ENCODE measurements around the gene FUZ.

Gene FUZ

DNA sequence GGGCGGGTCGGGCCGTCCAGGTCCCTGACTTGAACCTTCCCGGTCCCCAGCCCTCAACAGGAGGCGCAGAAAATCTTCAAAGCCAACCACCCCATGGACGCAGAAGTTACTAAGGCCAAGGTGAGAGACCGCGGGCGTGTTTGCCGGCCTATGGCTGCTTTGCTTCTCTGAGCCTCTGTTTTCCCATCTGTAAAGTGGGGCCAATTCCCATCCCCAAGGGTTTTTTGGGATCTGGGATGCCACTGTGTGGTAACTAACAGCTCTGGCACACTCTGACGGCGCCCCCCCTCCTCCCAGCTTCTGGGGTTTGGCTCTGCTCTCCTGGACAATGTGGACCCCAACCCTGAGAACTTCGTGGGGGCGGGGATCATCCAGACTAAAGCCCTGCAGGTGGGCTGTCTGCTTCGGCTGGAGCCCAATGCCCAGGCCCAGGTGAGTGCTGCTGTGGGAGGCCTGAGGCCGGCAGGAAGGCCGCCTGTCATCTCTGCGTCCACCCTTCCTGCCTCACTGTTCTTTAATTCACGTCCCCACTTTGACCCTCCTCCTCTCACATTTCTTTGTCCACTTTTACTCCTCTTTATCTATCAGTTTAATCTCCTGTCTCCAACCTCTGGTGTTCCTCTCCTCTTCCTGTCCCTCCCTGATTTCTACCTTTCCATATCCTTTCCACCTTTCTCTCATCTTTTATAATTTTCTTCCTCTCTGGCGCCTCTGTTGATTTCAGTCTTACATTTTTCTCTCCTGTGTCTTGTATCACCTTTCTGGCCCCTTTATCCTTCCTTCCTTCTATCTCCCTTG lies 7.1 kb downstream of the FUZ start:
- no peak for DNase-seq (ENCODE audit: low spot score)

DNA sequence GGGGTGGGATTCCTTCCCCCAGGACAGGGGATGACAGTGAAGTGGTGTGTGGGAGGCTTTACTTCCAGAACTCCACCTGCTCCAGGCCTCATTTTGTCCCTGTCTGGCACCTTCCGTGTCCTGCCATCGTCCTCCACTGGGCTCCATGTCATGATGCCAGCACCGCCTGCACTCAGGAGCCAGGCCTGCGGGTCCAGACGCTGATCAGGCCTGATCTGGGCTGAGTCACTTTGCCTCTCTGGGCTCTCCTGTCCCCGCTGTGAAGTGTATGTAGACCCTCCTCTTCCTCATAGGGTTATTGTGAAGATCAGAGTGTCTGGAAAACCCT lies 9.6 kb downstream of the FUZ start:
- no peak for DNase-seq (ENCODE audit: low spot score)

DNA sequence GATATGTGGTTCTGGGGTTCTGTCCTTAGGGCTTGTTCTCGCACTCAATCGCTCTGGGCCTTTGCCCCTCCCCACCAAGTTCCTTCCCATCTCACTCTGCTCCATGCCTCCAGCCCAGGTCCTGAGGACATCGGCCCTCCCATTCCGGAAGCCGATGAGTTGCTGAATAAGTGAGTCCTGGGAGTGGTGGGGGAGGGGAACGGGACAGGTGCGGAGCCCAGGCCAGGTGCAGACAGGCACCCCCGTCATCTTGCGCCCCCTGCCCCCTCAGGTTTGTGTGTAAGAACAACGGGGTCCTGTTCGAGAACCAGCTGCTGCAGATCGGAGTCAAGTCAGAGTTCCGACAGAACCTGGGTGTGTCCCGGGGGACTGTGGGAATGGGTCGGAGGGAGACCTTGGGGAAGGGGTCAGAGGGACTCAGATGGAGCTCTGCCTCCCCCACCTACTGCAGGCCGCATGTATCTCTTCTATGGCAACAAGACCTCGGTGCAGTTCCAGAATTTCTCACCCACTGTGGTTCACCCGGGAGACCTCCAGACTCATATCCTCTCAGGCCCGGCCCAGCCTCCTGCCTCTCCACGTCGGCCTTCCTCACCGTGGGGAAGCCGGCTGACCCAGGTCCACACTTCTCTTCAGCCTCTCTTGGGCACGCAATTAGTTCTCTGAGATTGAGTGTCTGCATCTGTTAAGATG lies 10.1 kb downstream of the FUZ start:
- DNase-seq (ENCODE audit: low spot score) = no peak

DNA sequence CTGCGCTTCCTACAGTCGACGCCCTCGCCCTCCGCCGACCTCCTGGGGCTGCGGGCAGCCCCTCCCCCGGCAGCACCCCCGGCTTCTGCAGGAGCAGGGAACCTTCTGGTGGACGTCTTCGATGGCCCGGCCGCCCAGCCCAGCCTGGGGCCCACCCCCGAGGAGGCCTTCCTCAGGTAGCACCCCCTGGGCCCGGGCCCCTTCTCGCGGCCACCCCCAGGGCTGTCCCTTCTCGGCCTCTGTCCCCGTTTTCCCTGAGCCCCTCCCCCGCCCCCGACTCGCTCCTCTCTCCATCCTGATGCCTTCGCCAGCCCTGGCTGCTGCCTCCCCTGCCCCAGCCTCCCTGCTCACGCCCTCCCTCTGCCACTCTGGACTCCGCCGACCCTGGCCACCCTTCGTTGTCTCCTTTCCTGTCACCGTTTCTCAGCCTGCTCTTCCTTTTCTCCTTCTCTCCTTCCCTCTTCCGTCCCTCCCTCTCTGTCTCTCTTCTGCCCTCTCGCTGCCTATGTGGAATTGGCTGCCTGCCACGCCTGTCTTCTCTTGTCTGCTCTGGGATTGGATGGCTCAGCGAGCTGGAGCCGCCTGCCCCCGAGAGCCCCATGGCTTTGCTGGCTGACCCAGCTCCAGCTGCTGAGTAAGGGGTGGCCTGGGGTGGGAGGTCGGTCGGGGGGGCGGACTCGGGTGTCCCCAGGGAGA lies 11.0 kb downstream of the FUZ start:
- DNase-seq (ENCODE audit: low spot score) = no peak

DNA sequence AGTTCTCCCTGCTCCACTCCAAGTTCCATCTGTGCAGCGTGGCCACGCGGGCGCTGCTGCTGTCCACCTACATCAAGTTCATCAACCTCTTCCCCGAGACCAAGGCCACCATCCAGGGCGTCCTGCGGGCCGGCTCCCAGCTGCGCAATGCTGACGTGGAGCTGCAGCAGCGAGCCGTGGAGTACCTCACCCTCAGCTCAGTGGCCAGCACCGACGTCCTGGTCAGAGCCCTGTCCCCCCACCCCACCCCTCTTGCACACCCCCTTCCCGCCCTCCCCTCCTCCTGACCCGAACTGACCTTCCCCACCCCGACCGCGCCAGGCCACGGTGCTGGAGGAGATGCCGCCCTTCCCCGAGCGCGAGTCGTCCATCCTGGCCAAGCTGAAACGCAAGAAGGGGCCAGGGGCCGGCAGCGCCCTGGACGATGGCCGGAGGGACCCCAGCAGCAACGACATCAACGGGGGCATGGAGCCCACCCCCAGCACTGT lies 11.6 kb downstream of the FUZ start:
- DNase-seq (ENCODE audit: low spot score) = no peak

DNA sequence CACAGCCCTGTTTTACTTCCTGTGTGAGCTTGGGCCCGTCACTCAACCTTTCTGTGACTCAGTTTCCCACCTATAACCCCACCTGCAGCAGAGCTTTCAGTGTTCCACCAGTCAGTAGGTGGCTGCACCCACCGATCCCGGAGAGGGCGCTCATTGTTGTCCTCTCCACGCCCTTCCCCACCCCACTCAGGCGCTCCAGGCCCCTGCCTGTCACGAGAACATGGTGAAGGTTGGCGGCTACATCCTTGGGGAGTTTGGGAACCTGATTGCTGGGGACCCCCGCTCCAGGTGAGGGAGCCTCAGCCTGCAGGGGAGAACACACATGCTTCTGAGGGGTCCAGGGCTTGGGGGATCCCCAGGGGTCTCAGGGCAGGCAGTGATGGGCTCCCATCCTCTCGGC lies 12.3 kb downstream of the FUZ start:
- no peak for DNase-seq (ENCODE audit: low spot score)

DNA sequence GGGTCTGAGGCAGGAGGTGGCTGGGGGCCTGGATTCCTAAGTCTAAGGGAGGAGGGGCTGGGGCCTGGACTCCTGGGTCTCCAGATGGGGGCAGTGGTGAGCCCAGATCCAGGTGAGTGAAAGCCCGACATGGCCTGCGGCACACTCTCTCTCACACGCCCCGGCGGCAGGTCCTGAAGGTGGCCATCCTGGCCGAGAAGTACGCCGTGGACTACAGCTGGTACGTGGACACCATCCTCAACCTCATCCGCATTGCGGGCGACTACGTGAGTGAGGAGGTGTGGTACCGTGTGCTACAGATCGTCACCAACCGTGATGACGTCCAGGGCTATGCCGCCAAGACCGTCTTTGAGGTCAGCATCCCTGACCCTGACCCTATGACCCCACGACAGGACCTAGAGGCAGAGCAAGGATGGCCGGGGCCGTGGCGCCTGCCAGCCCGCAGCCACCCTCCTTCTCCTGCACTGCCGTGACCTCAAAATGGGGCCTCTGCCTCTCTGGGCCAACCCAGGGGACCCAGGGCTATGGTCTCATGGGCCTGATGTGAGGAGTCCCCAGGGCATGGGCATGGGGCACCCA lies 13.2 kb downstream of the FUZ start:
- DNase-seq (ENCODE audit: low spot score) = no peak

DNA sequence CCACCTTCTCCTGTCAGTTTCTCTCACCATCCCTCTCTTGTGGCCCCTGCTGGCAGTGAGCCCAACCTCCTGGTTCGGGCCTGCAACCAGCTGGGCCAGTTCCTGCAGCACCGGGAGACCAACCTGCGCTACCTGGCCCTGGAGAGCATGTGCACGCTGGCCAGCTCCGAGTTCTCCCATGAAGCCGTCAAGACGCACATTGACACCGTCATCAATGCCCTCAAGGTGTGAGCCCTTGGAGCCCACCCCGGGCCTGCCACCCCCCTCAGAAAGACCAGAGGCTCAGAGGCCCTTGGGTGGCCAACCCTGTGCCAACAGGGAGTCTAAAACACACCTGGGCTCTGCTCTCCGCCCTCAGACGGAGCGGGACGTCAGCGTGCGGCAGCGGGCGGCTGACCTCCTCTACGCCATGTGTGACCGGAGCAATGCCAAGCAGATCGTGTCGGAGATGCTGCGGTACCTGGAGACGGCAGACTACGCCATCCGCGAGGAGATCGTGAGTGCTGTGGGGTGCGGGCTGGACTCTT lies 13.8 kb downstream of the FUZ start:
- no peak for DNase-seq (ENCODE audit: low spot score)

DNA sequence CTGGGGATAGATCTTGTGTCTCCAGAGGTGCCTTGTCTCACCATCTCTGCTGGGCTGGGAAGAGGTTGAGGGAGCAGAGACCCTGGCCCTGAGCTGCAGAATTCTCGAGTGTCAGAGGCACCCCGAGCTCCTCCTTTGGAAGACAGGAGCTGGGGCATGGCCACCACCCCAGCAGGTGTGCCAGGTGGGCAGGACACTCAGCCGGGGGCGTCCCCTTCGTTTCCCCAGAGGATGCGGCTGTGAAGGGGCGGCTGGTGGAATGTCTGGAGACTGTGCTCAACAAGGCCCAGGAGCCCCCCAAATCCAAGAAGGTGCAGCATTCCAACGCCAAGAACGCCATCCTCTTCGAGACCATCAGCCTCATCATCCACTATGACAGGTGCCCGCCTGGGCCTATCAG lies 14.5 kb downstream of the FUZ start:
- no peak for DNase-seq (ENCODE audit: low spot score)

DNA sequence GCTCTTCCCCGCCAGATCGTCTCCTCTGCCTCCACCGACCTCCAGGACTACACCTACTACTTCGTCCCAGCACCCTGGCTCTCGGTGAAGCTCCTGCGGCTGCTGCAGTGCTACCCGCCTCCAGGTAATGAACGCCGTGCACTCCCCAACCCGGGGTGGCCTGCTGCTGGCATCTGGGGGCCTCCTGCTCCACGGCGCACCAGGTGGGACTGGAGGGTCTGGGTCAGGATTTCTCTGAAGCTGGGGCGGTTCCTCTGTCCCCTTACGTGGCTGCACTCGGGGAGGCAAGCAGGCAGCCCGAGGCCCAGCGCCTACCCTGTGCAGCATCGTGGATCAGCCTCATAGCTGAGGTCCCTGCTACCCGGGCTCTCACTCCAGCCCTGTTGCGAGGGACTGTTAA lies 17.5 kb downstream of the FUZ start:
- no peak for DNase-seq (ENCODE audit: low spot score)

DNA sequence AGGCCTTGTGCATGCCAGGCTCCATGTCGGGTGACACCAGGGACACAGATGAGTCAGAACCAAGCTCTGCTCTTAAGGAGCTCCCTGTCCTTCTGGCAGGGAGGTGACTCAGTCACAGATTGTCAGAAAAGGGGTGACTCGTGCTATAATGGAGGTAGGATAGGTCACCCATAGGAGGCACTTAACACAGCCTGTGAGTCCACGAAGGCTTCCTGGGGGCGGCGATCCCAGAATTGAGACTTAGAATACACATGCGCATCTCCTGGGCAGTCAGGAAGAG lies 19.6 kb downstream of the FUZ start:
- DNase-seq (ENCODE audit: low spot score) = peak; percentile 72

DNA sequence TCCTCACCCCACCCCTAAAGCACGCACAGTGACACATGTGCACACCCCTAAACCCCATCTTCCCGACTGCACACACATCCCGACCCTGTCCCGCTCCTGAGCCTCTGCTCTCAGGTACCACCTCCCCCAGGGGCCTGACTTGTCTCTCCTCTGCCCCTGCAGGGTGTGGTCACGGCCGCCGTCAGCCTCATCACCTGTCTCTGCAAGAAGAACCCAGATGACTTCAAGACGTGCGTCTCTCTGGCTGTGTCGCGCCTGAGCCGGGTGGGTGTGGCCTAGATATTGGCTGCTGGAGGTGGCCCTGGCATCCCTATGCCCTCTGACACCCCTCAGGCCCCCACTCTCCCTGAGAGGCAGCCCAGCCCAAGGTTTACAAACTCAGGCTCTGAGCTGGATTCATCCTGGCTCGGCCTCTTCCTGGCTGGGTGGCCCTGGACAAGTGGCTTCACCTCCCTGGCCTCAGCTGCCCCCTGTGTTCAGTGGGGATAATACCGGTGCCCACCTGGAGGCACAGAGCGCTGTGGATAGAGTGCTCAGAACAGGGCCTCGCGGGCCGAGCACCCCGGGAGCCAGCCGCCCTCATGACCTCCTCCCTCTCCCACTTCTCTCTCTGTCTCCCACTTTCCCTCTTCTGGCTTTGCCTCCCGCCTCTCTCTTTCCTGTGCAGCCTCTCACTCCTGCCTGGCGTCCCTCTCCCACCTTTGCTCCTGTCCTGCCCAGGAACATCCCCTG lies 20.1 kb downstream of the FUZ start:
- no peak for DNase-seq (ENCODE audit: low spot score)

DNA sequence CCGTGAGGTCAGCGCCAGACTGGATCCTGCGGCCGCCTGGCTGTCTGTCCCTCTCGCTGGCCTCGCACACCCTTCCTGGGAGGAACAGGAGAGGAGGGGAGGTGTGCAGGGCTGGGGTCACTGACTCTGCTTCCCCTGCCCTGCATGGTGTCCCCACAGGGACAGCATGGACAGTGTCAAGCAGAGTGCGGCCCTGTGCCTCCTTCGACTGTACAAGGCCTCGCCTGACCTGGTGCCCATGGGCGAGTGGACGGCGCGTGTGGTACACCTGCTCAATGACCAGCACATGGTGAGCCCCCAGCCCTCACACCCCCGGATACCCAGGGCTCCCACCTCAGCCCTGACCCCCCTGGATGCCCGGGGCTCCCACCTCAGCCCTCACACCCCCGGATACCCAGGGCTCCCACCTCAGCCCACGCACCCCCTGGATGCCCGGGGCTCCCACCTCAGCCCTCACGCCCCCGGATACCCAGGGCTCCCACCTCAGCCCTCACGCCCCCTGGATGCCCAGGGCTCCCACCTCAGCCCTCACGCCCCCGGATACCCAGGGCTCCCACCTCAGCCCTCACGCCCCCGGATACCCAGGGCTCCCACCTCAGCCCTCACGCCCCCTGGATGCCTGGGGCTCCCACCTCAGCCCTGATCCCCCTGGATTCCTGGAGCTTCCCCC lies 21.2 kb downstream of the FUZ start:
- no peak for DNase-seq (ENCODE audit: low spot score)

DNA sequence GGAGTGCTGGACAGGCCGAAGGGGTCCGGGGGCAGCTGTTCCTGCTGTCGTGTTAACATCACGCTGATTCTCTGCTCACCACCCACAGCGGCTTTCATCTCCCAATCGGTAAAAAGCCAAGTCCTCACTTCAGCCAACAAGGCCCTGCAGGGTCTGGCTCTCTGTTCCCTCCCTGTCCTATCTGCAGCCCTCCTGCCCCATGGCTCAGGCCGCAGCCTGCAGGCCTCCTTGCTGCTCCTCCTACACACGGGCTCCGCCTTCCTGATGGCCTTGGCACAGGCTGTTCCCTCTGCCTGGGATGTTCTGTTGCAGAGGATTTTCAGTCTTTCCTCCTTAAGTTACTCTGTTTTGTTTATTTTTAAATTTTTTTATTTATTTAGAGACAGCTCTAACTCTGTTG lies 22.2 kb downstream of the FUZ start:
- no peak for DNase-seq (ENCODE audit: low spot score)

DNA sequence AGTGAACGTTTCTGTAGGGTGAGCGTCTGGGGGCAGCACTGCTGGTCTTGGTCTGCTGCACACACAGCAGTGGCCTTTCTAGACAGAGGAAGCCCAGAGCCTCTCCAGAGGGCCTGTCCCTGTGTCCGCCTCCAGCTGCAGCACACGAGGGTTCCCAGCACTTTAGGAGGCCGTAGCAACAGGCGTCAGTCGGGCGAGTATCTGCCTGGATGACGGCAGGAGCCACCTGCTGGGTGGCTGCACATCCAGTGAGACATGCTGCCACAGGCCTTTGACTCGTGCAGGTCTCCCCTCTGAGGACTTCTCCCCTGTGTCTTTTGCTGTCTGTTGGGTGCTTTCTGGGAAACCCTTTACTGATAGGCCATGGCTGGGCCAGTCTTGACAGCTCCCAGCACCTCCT lies 24.2 kb downstream of the FUZ start:
- DNase-seq (ENCODE audit: low spot score) = no peak

DNA sequence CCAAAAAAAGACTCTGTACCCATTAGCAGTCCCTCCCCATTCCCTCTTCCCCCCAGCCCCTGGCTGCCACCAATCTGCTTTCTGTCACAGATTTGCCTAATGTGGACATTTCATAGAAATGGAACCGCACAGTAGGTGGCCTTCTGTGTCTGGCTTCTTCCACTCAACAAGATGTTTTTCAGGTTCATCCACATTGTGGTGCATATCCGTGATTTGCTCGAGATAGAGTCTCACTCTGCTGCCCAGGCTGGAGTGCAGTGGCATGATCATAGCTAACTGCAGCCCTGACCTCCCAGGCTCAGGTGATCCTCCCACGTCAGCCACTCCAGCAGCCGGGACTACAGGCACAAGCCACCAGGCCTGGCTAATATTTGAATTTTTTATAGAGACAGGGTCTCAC lies 25.3 kb downstream of the FUZ start:
- DNase-seq (ENCODE audit: low spot score) = no peak

DNA sequence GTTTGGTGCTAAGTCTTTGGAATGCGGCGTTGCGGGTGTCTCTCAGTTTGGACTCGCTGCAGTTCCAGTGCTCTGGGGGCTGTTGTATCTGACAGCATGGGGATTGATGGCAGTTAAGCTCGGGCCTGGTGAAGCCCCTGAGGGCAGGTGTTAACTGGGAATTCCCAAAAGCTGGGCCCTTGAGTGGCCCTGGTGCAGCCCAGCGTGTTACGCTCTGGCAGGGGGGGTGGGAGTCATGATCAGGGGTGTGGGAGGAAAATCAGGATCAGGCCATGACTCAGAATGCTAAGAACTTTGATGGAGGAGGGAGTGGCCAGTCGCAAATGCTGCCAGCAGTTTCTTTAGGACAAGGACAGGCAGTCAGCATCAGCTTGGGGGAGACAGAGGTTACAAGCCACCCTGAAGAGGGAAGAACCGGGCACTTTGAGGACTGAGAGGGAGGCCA lies 26.7 kb downstream of the FUZ start:
- no peak for DNase-seq (ENCODE audit: low spot score)

DNA sequence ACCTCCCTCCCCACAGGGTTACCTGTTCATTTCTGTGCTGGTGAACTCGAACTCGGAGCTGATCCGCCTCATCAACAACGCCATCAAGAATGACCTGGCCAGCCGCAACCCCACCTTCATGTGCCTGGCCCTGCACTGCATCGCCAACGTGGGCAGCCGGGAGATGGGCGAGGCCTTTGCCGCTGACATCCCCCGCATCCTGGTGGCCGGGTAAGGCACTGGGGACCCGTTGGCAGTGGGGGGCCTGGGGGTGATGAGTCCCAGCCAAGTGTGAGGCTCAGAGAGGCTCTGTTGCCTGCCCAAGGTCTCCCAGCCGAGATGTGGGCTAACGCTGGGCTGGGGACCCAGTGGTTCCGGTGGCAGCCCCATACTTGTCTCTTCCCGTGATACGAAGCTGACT lies 30.6 kb downstream of the FUZ start:
- no peak for DNase-seq (ENCODE audit: low spot score)

DNA sequence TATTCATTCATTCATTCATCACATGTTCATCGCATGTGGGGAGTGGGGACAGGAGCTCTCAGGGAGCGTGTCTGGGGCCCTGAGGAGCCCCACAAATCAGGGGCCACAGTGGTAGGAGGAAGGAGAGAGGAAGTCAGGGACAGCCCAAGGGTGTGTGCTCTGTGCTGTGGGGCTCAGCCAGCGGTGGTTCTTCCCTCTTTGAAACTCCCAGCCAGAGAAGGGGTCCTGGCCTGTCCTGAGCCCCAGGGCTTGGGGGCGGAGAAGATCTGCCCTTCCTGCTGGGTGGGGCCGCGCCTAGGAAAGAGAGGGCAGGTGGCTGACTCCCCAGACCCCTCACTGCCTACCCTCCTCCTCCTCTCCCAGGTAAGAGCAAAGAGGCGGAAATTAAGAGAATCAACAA lies 31.7 kb downstream of the FUZ start:
- DNase-seq (ENCODE audit: low spot score) = no peak

DNA sequence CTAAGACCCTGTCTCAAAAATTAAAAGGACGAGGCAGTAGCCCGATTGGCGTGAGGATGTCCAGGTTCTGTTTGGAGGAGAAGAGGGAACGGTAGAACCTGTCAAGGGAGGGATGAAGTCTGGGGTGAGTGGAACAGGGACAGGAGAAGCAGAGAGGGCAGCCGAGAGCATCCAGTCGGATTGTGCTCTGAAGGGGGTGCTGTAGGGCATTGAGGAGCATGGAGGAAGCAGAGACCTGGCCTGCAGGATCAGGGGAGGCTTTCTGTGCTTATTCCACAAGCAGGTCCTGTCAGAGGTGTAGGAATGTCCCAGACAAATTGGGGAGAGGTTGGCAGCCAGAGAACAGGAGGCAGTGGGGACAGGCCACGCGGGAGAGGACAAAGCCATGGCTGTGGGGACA lies 32.2 kb downstream of the FUZ start:
- DNase-seq (ENCODE audit: low spot score) = no peak

DNA sequence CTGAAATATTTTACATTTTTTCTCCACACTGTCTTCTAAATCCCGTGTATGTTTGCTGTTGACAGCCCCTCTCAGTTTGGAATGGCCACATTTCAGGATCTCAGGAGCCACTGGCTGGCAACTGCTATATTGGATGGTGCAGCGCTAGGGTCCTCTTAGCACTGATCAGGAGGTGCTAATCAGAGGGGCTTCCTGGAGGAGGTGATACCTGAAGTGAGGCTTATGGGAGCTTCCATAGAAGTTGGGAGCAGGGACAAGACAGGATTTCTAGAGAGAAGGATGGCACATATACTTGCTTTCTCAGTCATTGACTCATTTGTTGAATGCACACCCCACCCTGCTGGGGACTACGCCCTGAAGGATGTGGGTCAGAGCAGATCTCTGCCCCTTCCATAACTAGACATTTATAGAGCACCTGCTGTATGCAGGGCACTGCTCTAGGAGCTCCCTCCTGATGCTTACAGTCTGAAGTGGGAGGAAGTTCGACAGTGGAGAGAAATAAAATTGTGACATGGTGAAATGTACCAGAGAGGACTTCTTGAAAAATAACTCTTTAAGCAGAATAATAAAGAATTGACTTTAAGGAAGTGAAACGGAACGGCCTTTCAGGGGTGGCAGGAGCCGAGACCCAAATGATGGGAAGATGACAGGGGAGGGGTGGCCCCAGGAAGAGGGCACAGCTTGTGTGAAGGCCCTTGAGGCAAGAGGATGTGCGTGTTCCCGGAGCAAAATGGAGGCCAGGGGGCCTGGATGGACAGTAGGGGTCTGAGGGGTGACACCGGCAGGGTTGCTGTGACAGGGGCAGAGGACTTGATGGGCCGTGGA lies 33.1 kb downstream of the FUZ start:
- no peak for DNase-seq (ENCODE audit: low spot score)
